H9 (cell line): ENCODE data around the gene ZNF296. TPM values are rescaled to one million over a fixed set of nuclear protein-coding genes. Genes with fewer than 3 reads are reported as not detected.

Experiments
- DNase-seq: peaks from one replicate; pipeline ENCODE4 v3.0.0-alpha.2; 2017
- H2AFZ ChIP-seq: one replicate; pipeline ENCODE4 v1.6.1; 2013; ENCODE audit warnings: mild to moderate bottlenecking, low read length, control low read depth, moderate library complexity
- H2AK5ac ChIP-seq: 2 replicates; pipeline ENCODE4 v1.6.1; 2013; ENCODE audit warnings: low read length, control low read depth, mixed read lengths; ENCODE audit not compliant: insufficient read length
- H2BK120ac ChIP-seq: one replicate; pipeline ENCODE4 v1.6.1; 2013; ENCODE audit warnings: low read depth, mild to moderate bottlenecking, low read length, control low read depth, inconsistent platforms; ENCODE audit not compliant: poor library complexity, severe bottlenecking
- H2BK12ac ChIP-seq: 2 replicates; pipeline ENCODE4 v1.6.1; 2013; ENCODE audit warnings: low read length, control low read depth, mixed read lengths, low read depth; ENCODE audit not compliant: insufficient read length
- H2BK15ac ChIP-seq: 2 replicates; pipeline ENCODE4 v1.6.1; 2013; ENCODE audit warnings: low read depth, low read length, control low read depth
- H2BK20ac ChIP-seq: one replicate; pipeline ENCODE4 v1.6.1; 2013; ENCODE audit warnings: low read depth, mild to moderate bottlenecking, low read length, control low read depth, inconsistent platforms; ENCODE audit not compliant: poor library complexity, severe bottlenecking
- H2BK5ac ChIP-seq: 2 replicates; pipeline ENCODE4 v1.6.1; 2013; ENCODE audit warnings: low read length, control low read depth, mixed read lengths; ENCODE audit not compliant: insufficient read length
- H3K14ac ChIP-seq: 2 replicates; pipeline ENCODE4 v1.6.1; 2013; ENCODE audit warnings: low read length, control low read depth; ENCODE audit not compliant: insufficient read depth
- H3K18ac ChIP-seq: 2 replicates; pipeline ENCODE4 v1.6.1; 2013; ENCODE audit warnings: low read depth, mild to moderate bottlenecking, mixed read lengths, low read length, control low read depth; ENCODE audit not compliant: insufficient read length
- H3K23ac ChIP-seq: 2 replicates; pipeline ENCODE4 v1.6.1; 2013; ENCODE audit warnings: low read length, control low read depth, mixed read lengths, low read depth; ENCODE audit not compliant: insufficient read length
- H3K23me2 ChIP-seq: 2 replicates; pipeline ENCODE4 v1.6.1; 2013; ENCODE audit warnings: low read depth, mild to moderate bottlenecking, mixed read lengths, low read length, control low read depth; ENCODE audit not compliant: insufficient read length, poor library complexity, severe bottlenecking
- H3K27ac ChIP-seq: 2 replicates; pipeline ENCODE4 v1.5.1; 2013; ENCODE audit warnings: low read length, control low read depth, mixed read lengths, low read depth; ENCODE audit not compliant: insufficient read length
- H3K27me3 ChIP-seq: 2 replicates; pipeline ENCODE4 v1.6.1; 2013; ENCODE audit warnings: low read length, control low read depth, inconsistent platforms; ENCODE audit not compliant: insufficient read depth
- H3K4ac ChIP-seq: 2 replicates; pipeline ENCODE4 v1.6.1; 2013; ENCODE audit warnings: low read depth, mild to moderate bottlenecking, control low read depth, inconsistent platforms, low read length, moderate library complexity
- H3K4me1 ChIP-seq: 2 replicates; pipeline ENCODE4 v1.6.1; 2013; ENCODE audit warnings: low read length, control low read depth, inconsistent platforms; ENCODE audit not compliant: insufficient read depth
- H3K4me2 ChIP-seq: 2 replicates; pipeline ENCODE4 v1.6.1; 2013; ENCODE audit warnings: low read length, control low read depth, mixed read lengths; ENCODE audit not compliant: insufficient read length, insufficient read depth
- H3K56ac ChIP-seq: 2 replicates; pipeline ENCODE4 v1.6.1; 2013; ENCODE audit warnings: low read depth, mild to moderate bottlenecking, mixed read lengths, low read length, control low read depth; ENCODE audit not compliant: insufficient read length
- H3K79me1 ChIP-seq: 2 replicates; pipeline ENCODE4 v1.6.1; 2013; ENCODE audit warnings: low read depth, mild to moderate bottlenecking, moderate library complexity, low read length, control low read depth, inconsistent platforms; ENCODE audit not compliant: insufficient read depth, poor library complexity, severe bottlenecking
- H3K79me2 ChIP-seq: 2 replicates; pipeline ENCODE4 v1.6.1; 2013; ENCODE audit warnings: low read length, control low read depth, inconsistent platforms; ENCODE audit not compliant: insufficient read depth
- H3K9ac ChIP-seq: 2 replicates; pipeline ENCODE4 v1.6.1; 2013; ENCODE audit warnings: low read length, control low read depth, mixed read lengths; ENCODE audit not compliant: insufficient read length; ENCODE audit errors: extremely low read depth
- H3K9me3 ChIP-seq: one replicate; pipeline ENCODE4 v1.6.1; 2013; ENCODE audit warnings: low read depth, low read length, inconsistent platforms; ENCODE audit not compliant: control insufficient read depth
- H3T11ph ChIP-seq: one replicate; pipeline ENCODE4 v1.6.1; 2013; ENCODE audit warnings: mild to moderate bottlenecking, low read length, control low read depth, inconsistent platforms
- H4K20me1 ChIP-seq: one replicate; pipeline ENCODE4 v1.6.1; 2013; ENCODE audit not compliant: control insufficient read depth, insufficient read length, insufficient read depth
- H4K5ac ChIP-seq: 2 replicates; pipeline ENCODE4 v1.6.1; 2013; ENCODE audit warnings: low read depth, mild to moderate bottlenecking, mixed read lengths, low read length, control low read depth; ENCODE audit not compliant: insufficient read length
- H4K8ac ChIP-seq: replicated peaks from 2 replicates; pipeline ENCODE4 v1.6.1; 2013; ENCODE audit warnings: low read length, control low read depth, mixed read lengths, low read depth; ENCODE audit not compliant: insufficient read length
- H4K91ac ChIP-seq: 2 replicates; pipeline ENCODE4 v1.6.1; 2013; ENCODE audit warnings: low read depth, mild to moderate bottlenecking, moderate library complexity, mixed read lengths, low read length, control low read depth; ENCODE audit not compliant: insufficient read length
- H3K27ac Mint-ChIP-seq, 3 experiments: 2 replicates in 2 of 3; 3 replicates in 1 of 3; pipeline ENCODE4 v1.8.0; 2020 to 2021; ENCODE audit warnings: mixed read lengths in 3 of 3, mild to moderate bottlenecking in 1 of 3, moderate library complexity in 1 of 3
- H3K27me3 Mint-ChIP-seq: 2 replicates; pipeline ENCODE4 v1.8.0; 2021; ENCODE audit warnings: low read depth, mild to moderate bottlenecking, moderate library complexity, mixed read lengths
- H3K36me3 Mint-ChIP-seq, 3 experiments: 2 replicates in 2 of 3; 3 replicates in 1 of 3; pipeline ENCODE4 v1.8.0; 2020 to 2021; ENCODE audit warnings: low read depth in 3 of 3, mixed read lengths in 3 of 3; ENCODE audit not compliant: insufficient read depth in 1 of 3
- H3K4me1 Mint-ChIP-seq, 2 experiments: 2 replicates each; pipeline ENCODE4 v1.8.0; 2020; ENCODE audit warnings: mixed read lengths in 2 of 2
- H3K4me3 Mint-ChIP-seq, 2 experiments: 2 replicates in 1 of 2; 3 replicates in 1 of 2; pipeline ENCODE4 v1.8.0; 2020 to 2021; ENCODE audit warnings: mild to moderate bottlenecking in 2 of 2, mixed read lengths in 2 of 2, moderate library complexity in 1 of 2
- H3K9me3 Mint-ChIP-seq, 2 experiments: 2 replicates in 1 of 2; 3 replicates in 1 of 2; pipeline ENCODE4 v1.8.0; 2020; ENCODE audit warnings: mild to moderate bottlenecking in 2 of 2, mixed read lengths in 2 of 2, moderate library complexity in 1 of 2
- CTCF ChIP-seq: fragments of 200-600 bp; sonication (generic); conservative IDR thresholded peaks from 3 replicates; pipeline ENCODE4 v1.8.0; 2021; ENCODE audit warnings: antibody characterized with exemption, mild to moderate bottlenecking
- WGBS: extraction: QIAGEN DNeasy Blood & Tissue Kit; methylation state at CpG from one replicate; pipeline ENCODE4 v1.1.7; 2013; ENCODE audit warnings: missing lambda C conversion rate, low lambda C conversion rate, mixed read lengths; ENCODE audit not compliant: insufficient read length; ENCODE audit errors: extremely low coverage; 5-methylcytosine and 5-hydroxymethylcytosine counted together
- total RNA-seq: library from RNA; stranded (reverse); gene quantifications from 2 replicates; pipeline ENCODE4 v1.2.1, GENCODE V29; 2021

Gene ZNF296
- total RNA-seq, 1 experiment from 2014 or later: 14.8 TPM

GRCh38 chr19:45047188-45047797 is 29.0 kb downstream of the ZNF296 start:
- H3K79me1 ChIP-seq: no peaks in the 10 kb centered on the region
- H2BK12ac ChIP-seq: no peak overlapping the region
- TF ChIP-seq CTCF: no peak
- no peaks in the 10 kb centered on the region for H3K9me3 ChIP-seq
- H3K4me1 ChIP-seq: no peaks in the 10 kb centered on the region
- no peak overlapping the region for H3K27ac ChIP-seq
- no peak overlapping the region for H4K91ac ChIP-seq
- H4K5ac ChIP-seq: no peak overlapping the region
- no peak for DNase-seq
- WGBS: no CpG with 5 or more reads among the region's 7 CpGs
- no peak overlapping the region for H3K4ac ChIP-seq
- H3K56ac ChIP-seq: no peak overlapping the region
- Mint-ChIP-seq H3K27ac (peak overlapping the region in 2 of 3 experiments; percentile 43 to 85; a peak in 2 of 7 replicates), H3K36me3 (peaks cover 14 to 52% (median 46%) of the 10 kb centered on the region in 3 experiments; a peak in 6 of 7 replicates), H3K4me3 (no peak overlapping the region; a peak in 1 of 5 replicates), H3K9me3 (no peaks in the 10 kb centered on the region; a peak in 1 of 5 replicates), H3K4me1 (no peaks in the 10 kb centered on the region; a peak in 2 of 4 replicates), H3K27me3 (no peaks in the 10 kb centered on the region)
- no peaks in the 10 kb centered on the region for H3K27me3 ChIP-seq
- H2BK20ac ChIP-seq: no peak overlapping the region
- H2BK5ac ChIP-seq: no peak overlapping the region
- H3K18ac ChIP-seq: no peak overlapping the region
- H3K79me2 ChIP-seq: peaks cover 5% of the 10 kb centered on the region; the same call in 1 of the 2 replicates
- H2AK5ac ChIP-seq: no peak overlapping the region
- H4K8ac ChIP-seq: no peak overlapping the region
- no peak overlapping the region for H2BK15ac ChIP-seq
- H3K14ac ChIP-seq: no peak overlapping the region
- H3K9ac ChIP-seq: no peak overlapping the region
- no peak overlapping the region for H2BK120ac ChIP-seq
- H3K4me2 ChIP-seq: no peak overlapping the region
- no peak overlapping the region for H3T11ph ChIP-seq
- H3K23me2 ChIP-seq: no peaks in the 10 kb centered on the region
- no peaks in the 10 kb centered on the region for H4K20me1 ChIP-seq
- no peak overlapping the region for H2AFZ ChIP-seq
- no peak overlapping the region for H3K23ac ChIP-seq
